GM19025 (cell line): Measurements from ENCODE around the gene GPR137C.

Experiments
- ATAC-seq: cut with Tn5 transposase; IDR thresholded peaks from one replicate; pipeline ENCODE4 v1.9.1; 2021; ENCODE audit warnings: mild to moderate bottlenecking, low read depth, moderate library complexity; ENCODE audit not compliant: unreplicated experiment

The GPR137C gene, protein sequence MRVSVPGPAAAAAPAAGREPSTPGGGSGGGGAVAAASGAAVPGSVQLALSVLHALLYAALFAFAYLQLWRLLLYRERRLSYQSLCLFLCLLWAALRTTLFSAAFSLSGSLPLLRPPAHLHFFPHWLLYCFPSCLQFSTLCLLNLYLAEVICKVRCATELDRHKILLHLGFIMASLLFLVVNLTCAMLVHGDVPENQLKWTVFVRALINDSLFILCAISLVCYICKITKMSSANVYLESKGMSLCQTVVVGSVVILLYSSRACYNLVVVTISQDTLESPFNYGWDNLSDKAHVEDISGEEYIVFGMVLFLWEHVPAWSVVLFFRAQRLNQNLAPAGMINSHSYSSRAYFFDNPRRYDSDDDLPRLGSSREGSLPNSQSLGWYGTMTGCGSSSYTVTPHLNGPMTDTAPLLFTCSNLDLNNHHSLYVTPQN

DNA sequence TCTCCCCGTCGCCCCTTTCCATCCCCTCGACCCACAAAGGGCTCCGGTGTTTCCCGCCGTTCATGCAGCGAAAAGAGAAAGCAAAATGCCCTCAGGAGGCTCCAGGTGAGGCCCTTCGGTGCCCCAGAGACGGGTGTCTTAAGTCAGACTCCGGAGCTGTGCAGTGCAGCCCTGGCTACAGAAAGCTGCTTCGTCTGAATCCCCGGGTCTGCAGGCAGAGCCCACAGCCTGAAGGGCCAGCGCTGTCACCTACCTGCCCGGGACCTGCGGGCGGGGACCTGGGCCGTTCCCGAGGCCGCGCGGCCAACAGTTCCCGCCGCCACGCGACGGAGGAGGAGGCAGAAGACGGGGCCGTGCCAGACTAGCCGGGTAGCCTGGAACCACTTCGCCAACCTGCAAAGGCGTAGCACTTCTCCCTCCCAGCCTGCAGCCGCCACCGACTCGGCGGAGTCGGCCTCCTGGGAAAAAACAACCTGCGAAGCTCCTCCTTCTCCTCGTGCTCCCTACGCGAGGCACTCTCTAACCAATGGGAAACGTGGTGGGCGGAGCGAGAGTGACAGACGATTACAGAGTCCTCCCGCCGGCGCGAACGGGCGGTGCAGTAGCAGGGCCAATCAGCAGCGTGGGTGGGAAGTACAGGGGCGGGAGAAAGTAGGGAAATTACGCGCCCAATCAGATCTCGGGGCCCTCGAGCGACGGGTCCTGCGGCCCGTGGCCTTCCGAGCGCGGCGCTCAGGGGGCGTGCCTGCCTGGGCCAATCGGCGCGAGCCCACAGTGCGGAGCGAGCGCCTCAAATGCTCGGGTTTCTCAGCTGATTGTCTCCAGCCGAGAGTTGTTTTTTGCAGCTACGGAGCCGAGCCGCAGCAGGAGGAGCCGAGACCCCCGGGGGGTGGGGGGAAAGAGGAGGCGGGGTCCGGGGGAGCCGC lies at the start of gene GPR137C, which contains the start of gene TXNDC16:
GPR137C (plus strand) TSS at position 774 of the 926 bp plus-strand sequence. CDS start 312 bp downstream, outside the sequence.
TXNDC16 (minus strand) TSS at position 443 of the 926 bp plus-strand sequence. CDS start 8,948 bp downstream, outside the sequence.
- ATAC-seq = peak; percentile 93

DNA sequence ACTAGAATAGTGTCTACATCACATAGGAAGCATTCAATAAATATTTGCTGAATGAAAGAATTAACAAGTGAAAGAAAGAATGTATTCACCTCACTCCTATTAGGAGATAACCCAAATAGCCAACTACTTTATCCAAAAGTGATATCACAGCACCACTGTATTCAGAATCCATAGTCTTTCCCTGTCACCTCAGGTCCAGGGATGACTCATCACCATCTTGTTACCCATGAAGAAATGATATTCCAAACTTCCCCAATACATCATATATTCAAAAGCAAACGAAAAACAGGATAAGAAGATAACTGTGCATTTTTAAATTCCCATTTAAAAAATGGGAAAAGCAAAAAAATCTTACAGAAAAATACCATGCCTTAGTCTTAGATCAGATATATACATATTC lies 39.4 kb upstream of the GPR137C start:
- ATAC-seq = no peak

- ATAC-seq = no peak
These were observed 38.4 kb upstream of the GPR137C start for GRCh38 chr14:52514046-52514811.

DNA sequence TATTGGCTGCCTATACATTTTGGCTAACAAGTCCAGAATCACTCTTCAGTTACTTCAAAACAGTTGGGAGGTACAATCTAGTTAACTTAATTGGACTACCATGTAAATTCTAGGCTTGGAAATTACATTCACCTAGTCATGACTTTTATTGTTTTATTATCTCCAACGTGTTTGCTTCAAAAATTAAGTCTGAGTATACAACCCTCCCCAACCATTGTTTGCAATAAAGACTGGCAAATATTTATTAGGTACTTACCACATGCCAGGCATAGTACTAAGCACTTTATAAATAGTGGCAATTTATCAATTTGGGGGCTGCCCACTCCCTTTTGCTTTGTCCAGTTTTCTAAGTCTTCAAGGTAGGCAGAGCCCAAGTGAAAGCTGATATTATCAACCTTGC lies 30.6 kb upstream of the GPR137C start:
- no peak for ATAC-seq

GRCh38 chr14:52522581-52523345 lies 29.9 kb upstream of the GPR137C start:
- ATAC-seq = no peak

- no peak for ATAC-seq
These were observed 25.6 kb upstream of the GPR137C start for GRCh38 chr14:52527052-52527451.

GRCh38 chr14:52531481-52531880 lies 21.2 kb upstream of the GPR137C start:
- ATAC-seq = no peak

GRCh38 chr14:52536269-52536668 lies 16.4 kb upstream of the GPR137C start:
- no peak for ATAC-seq

DNA sequence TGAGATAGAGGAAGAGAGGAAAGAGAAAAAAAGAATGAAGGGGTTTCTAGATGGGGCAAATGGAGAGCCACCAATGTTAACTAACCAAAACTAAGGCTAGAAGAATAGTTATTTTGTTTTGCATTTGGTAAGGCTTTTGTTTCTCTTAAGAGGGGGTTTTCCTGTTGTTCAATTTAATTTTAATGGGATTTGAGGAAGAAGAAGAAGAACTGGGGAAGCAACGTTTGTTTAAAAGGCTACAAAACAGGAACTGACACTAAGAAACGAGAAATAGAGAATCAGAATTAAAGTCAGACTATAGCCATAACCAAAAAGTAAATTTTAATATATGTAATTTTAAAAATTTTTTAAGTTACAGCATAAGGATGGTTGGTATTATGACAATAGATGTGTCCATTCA lies 14.0 kb upstream of the GPR137C start:
- no peak for ATAC-seq

DNA sequence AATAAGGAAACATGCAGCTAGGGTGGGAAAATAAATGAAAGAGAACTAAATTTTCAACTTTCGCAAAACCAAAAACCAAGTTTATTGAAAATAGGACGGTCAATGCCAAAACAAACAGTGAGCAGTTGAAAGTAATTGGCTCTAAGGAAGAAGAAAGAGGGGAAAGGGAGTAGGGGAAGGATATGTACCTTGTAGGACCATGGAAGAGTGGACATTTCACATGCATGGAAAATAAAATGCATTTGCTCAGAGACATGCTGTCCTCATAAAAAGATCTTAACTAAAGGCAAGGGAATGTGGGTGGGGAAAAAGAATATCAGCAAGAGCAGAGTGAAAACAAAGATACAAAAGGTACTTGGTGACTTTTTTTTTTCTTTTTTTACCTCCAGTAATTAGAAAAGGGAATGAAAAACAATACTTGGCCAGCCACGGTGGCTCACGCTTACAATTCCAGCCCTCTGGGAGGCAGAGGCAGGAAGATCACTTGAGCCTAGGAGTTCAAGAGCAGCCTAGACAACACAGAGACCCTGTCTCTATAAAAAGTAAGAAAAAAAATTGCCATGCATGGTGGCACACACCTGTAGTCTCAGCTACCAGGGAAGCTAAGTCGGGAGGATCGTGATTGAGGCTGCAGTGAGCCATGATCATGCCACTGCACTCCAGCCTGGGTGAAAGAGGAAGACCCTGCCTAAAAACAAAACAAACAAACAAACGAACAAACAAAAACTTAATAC lies 6.9 kb upstream of the GPR137C start:
- no peak for ATAC-seq

GRCh38 chr14:52546318-52546670 lies 6.3 kb upstream of the GPR137C start:
- ATAC-seq = no peak

DNA sequence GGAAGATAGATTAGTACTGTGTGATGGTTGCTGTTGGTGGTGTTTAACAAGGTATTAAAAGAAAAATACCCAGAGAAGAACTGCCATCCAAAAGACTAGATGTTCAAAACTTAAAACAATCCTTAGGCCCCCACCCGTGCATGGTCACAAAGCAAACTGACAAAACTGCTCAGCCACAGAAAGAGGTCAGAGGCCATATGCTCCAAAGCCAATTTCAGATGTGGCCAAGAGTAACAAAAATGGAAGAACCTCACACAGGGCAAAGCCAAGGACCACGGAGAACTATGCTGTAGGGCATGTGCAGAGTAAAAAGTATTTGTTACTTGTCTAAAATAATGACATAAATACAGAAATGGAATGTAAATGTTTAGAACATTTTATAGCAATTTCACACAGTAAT lies 5.6 kb upstream of the GPR137C start:
- ATAC-seq = no peak

DNA sequence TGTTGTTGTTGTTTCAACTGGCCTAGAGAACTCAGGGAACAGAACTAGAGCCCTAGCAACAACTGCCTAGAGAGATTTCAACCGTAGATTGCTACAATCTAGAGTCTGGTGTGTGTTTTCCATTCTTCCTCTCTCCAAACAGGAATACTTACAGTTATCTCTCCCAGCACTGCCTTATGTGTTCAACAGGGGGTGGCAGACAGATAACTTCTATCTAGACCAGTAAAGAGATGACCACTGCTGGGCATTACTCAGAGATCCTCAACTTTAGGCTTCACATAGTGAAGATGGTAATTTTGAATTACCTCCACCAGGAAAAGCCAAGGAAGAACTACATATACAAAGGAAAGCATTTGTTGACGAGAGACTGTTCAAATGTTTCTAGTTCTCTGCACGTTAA lies 5.1 kb upstream of the GPR137C start:
- no peak for ATAC-seq

DNA sequence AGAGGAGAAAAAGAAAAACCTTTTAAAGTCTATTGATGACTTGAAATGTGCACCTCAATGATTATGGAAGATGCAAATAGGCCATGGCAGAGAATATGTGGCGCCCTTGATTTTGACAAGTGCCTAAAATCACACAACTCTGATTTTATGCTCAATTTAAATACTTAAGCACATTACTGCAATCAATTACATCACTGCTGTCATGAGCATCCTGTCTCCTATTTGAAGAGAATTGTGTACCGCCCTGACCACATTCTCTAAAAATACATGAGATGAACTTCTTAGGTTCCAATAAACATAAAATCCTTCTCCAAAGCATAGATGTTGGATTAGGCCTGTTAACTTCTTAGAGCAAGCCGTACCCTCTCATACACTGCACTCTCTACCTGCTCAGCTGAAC lies 2.0 kb upstream of the GPR137C start:
- no peak for ATAC-seq

GRCh38 chr14:52551205-52551604 lies 1.4 kb upstream of the GPR137C start:
- no peak for ATAC-seq

GRCh38 chr14:52551696-52552062 lies 957 bp upstream of the GPR137C start:
- ATAC-seq = no peak

- peak; percentile 14 for ATAC-seq
These were observed 500 bp downstream of the GPR137C start for GRCh38 chr14:52553002-52553670.

GRCh38 chr14:52553671-52554575 lies 1.3 kb downstream of the GPR137C start:
- ATAC-seq = no peak
